Keratinocyte (primary cell): Measurements from ENCODE around the gene GNAS-AS1. TPM values are rescaled to one million over a fixed set of nuclear protein-coding genes. Genes with fewer than 3 reads are reported as not detected.

ENCODE experiments used
- DNase-seq: peaks from one replicate; pipeline ENCODE4 v3.0.0-alpha.2; 2011; ENCODE audit warnings: low read depth, missing footprints, low spot score
- FAIRE-seq: peaks from 2 replicates; lab custom pipeline; 2011; peaks lifted over from hg19 to GRCh38; lab: Jason Lieb, UNC
- H2AFZ ChIP-seq: 2 replicates; pipeline ENCODE4 v1.6.0; 2012; ENCODE audit warnings: low read length, control low read depth, inconsistent platforms; ENCODE audit not compliant: control insufficient read depth
- H3K27ac ChIP-seq: 2 replicates; pipeline ENCODE4 v1.5.1; 2011; ENCODE audit warnings: low read length; ENCODE audit not compliant: control insufficient read depth, insufficient read depth
- H3K27me3 ChIP-seq: 3 replicates; pipeline ENCODE4 v1.6.0; 2011; ENCODE audit warnings: low read length; ENCODE audit not compliant: control insufficient read depth, insufficient read depth; ENCODE audit errors: extremely low read depth
- H3K36me3 ChIP-seq, 2 experiments: 2 replicates in 1 of 2; 3 replicates in 1 of 2; pipeline ENCODE4 v1.5.1; 2011; ENCODE audit warnings: low read length in 2 of 2, mild to moderate bottlenecking in 1 of 2; ENCODE audit not compliant: control insufficient read depth in 2 of 2, insufficient read depth in 2 of 2; ENCODE audit errors: extremely low read depth in 1 of 2
- H3K4me1 ChIP-seq: 3 replicates; pipeline ENCODE4 v1.5.1; 2011; ENCODE audit warnings: low read length; ENCODE audit not compliant: control insufficient read depth, insufficient read depth; ENCODE audit errors: extremely low read depth
- H3K4me2 ChIP-seq: 3 replicates; pipeline ENCODE4 v1.6.0; 2011; ENCODE audit warnings: low read depth, low read length; ENCODE audit not compliant: control insufficient read depth, insufficient read depth; ENCODE audit errors: extremely low read depth
- H3K4me3 ChIP-seq, 3 experiments: fragments of 200-600 bp in 1 of 3; sonication (generic) in 1 of 3; 2 replicates in 2 of 3; 3 replicates in 1 of 3; pipeline ENCODE4 v1.5.1; 2011 to 2016; ENCODE audit warnings: low read length in 3 of 3, mild to moderate bottlenecking in 3 of 3, control low read depth in 2 of 3, inconsistent platforms in 1 of 3, low read depth in 1 of 3, mixed read lengths in 1 of 3, mixed run types in 1 of 3, moderate library complexity in 1 of 3; ENCODE audit not compliant: control insufficient read depth in 2 of 3, insufficient read depth in 2 of 3; ENCODE audit errors: extremely low read depth in 1 of 3
- H3K79me2 ChIP-seq: 2 replicates; pipeline ENCODE4 v1.6.0; 2012; ENCODE audit warnings: low read length; ENCODE audit not compliant: control insufficient read depth, insufficient read depth
- H3K9ac ChIP-seq: 3 replicates; pipeline ENCODE4 v1.6.0; 2011; ENCODE audit warnings: low read length; ENCODE audit not compliant: control insufficient read depth, insufficient read depth; ENCODE audit errors: extremely low read depth
- H3K9me1 ChIP-seq: 3 replicates; pipeline ENCODE4 v1.6.0; 2011; ENCODE audit warnings: low read length; ENCODE audit not compliant: control insufficient read depth, insufficient read depth; ENCODE audit errors: extremely low read depth
- H3K9me3 ChIP-seq: 2 replicates; pipeline ENCODE4 v1.5.1; 2012; ENCODE audit warnings: low read depth, low read length; ENCODE audit not compliant: control insufficient read depth
- H4K20me1 ChIP-seq: 3 replicates; pipeline ENCODE4 v1.6.0; 2011; ENCODE audit warnings: low read length; ENCODE audit not compliant: control insufficient read depth, insufficient read depth; ENCODE audit errors: extremely low read depth
- EZH2 ChIP-seq: IDR thresholded peaks from one replicate; pipeline ENCODE4 v1.6.1; 2012; ENCODE audit warnings: inconsistent platforms, mild to moderate bottlenecking, low read length, moderate library complexity
- dilution Hi-C: fragments of 300-500 bp; cut with MboI; formaldehyde crosslinking; loops from one replicate; pipeline ENCODE4 v1.7.0; 2020; ENCODE audit warnings: low sequenced_read_pairs; ENCODE audit not compliant: extremely low pct_ligation_motif_present
- polyA plus RNA-seq, 5 experiments: library from polyadenylated mRNA; depleted of rRNA in 3 of 5; stranded (reverse) in 3 of 5; stranded (forward) in 1 of 5; unstranded in 1 of 5; fragments of >200 nt; gene quantifications; 1 replicate in 1 of 5; 2 replicates in 3 of 5; 3 replicates in 1 of 5; pipeline versions ENCODE4 v1.2.1 to v1.2.3, GENCODE V29; 2011 to 2012; ENCODE audit warnings: missing spikeins in 2 of 5, low read depth in 1 of 5, low replicate concordance in 1 of 5
- TF ChIP-seq, protein P1 (sequence below), 3 experiments: IDR thresholded peaks in 1 of 3; conservative IDR thresholded peaks in 1 of 3; optimal IDR thresholded peaks in 1 of 3; 2 replicates in 2 of 3; 3 replicates in 1 of 3; pipeline versions ENCODE3 to v1.5.1; 2011; ENCODE audit warnings: low read length in 3 of 3, mild to moderate bottlenecking in 3 of 3, moderate library complexity in 2 of 3, control low read depth in 1 of 3, inconsistent platforms in 1 of 3; ENCODE audit not compliant: insufficient read depth in 2 of 3; ENCODE audit errors: extremely low read depth in 1 of 3

The GNAS-AS1 gene
- polyA plus RNA-seq, 1 donor (not counting 4 experiments of a cell fraction or from before 2014, with no cell fraction given) = 0.31 TPM

DNA sequence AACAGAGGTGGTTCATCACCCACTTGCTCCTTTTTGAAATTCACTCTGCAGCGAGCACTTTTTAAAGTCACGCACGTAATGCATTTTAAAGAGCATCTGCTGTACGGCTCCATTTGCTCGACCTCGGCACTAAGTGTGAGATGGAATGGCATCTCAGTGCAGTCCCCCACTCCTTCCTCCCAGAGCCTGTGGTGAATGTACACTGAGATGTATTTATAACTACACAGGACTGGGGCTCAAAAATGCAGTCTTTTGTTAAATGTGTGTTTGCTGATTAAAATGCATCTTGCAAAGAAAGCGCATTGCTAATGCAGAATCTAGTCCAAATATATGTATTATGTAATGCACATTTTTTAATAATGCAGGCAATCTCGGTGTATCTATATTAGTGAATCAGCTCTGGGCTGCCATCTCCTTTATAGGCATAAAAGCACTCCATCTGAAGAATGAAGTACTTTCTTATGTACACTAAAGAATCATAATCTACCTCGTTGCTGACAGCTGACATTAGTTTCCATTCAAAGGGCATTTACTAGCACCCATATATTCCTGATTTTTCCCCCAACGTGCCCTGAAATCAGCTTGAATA is 14.0 kb downstream of the GNAS-AS1 start:
- dilution Hi-C loops = no loop called here
- H3K36me3 ChIP-seq = no peaks in the 10 kb centered on the region

DNA sequence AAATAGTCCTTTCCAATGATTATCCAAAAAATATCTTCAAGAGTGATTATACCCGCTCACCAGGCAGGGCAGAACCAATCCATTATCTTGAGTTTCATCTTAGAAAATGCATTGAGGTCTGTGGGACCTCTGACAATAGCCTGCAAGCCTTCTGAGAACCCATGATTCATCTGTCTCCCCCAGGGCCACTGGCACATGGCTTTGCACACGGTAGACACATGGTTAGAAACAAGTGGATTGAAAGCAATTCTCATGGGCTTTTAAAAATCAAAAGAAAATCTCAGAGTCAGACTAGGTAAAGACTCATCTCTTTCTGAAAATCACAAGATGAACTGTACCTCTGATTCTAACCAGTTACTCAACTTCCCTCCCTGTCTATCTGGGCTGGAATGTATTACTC is 15.5 kb downstream of the GNAS-AS1 start:
- Histone ChIP-seq H3K27ac (no peak overlapping the region), H3K4me3 (no peak overlapping the region), H3K9me1 (no peaks in the 10 kb centered on the region), H3K9me3 (no peaks in the 10 kb centered on the region), H3K36me3 (no peaks in the 10 kb centered on the region), H3K4me1 (no peaks in the 10 kb centered on the region), H2AFZ (no peak overlapping the region), H3K4me2 (no peak overlapping the region), H3K79me2 (no peaks in the 10 kb centered on the region), H4K20me1 (no peaks in the 10 kb centered on the region), H3K27me3 (peaks cover 16% of the 10 kb centered on the region), H3K9ac (no peak overlapping the region)
- DNase-seq (no peak), FAIRE-seq (no peak)
- dilution Hi-C loops = no loop called here
- TF ChIP-seq, protein P1, sequence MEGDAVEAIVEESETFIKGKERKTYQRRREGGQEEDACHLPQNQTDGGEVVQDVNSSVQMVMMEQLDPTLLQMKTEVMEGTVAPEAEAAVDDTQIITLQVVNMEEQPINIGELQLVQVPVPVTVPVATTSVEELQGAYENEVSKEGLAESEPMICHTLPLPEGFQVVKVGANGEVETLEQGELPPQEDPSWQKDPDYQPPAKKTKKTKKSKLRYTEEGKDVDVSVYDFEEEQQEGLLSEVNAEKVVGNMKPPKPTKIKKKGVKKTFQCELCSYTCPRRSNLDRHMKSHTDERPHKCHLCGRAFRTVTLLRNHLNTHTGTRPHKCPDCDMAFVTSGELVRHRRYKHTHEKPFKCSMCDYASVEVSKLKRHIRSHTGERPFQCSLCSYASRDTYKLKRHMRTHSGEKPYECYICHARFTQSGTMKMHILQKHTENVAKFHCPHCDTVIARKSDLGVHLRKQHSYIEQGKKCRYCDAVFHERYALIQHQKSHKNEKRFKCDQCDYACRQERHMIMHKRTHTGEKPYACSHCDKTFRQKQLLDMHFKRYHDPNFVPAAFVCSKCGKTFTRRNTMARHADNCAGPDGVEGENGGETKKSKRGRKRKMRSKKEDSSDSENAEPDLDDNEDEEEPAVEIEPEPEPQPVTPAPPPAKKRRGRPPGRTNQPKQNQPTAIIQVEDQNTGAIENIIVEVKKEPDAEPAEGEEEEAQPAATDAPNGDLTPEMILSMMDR (optimal IDR thresholded peaks at IDR 0.05 in 1 of 3, IDR thresholded peaks at IDR 0.05 in 1 of 3, conservative IDR thresholded peaks at IDR 0.05 in 1 of 3; ENCODE audit: extremely low read depth in 1 of 3, insufficient read depth in 2 of 3, low read length in 3 of 3) = no peak
- TF ChIP-seq EZH2 = no peak

More for the DNA sequence above, 14.0 kb downstream of the GNAS-AS1 start:
- Histone ChIP-seq H3K9me1 (no peaks in the 10 kb centered on the region), H3K4me3 (no peak overlapping the region), H4K20me1 (no peaks in the 10 kb centered on the region), H3K9me3 (no peaks in the 10 kb centered on the region), H3K4me1 (no peaks in the 10 kb centered on the region), H3K4me2 (no peak overlapping the region), H3K27ac (no peak overlapping the region), H3K79me2 (no peaks in the 10 kb centered on the region), H3K9ac (no peak overlapping the region), H3K27me3 (peaks cover 31% of the 10 kb centered on the region), H2AFZ (no peak overlapping the region)
- FAIRE-seq = no peak
- no peak for DNase-seq
- TF ChIP-seq, protein P1 (optimal IDR thresholded peaks at IDR 0.05 in 1 of 3, IDR thresholded peaks at IDR 0.05 in 1 of 3, conservative IDR thresholded peaks at IDR 0.05 in 1 of 3; ENCODE audit: extremely low read depth in 1 of 3, insufficient read depth in 2 of 3, low read length in 3 of 3) = no peak
- no peak for TF ChIP-seq EZH2
